Mesodermal cell (in vitro differentiated cells): ENCODE measurements around the gene GHRL.

ENCODE experiments used
- H3K27ac ChIP-seq: 2 replicates; pipeline ENCODE4 v1.7.0; 2013; ENCODE audit warnings: mild to moderate bottlenecking, low read depth, low read length, moderate library complexity; ENCODE audit not compliant: severe bottlenecking
- H3K36me3 ChIP-seq: 2 replicates; pipeline ENCODE4 v1.7.1; 2013; ENCODE audit warnings: mild to moderate bottlenecking, low read length, moderate library complexity; ENCODE audit not compliant: control insufficient read depth, insufficient read depth
- H3K4me1 ChIP-seq: one replicate; pipeline ENCODE4 v1.7.1; 2013; ENCODE audit warnings: mild to moderate bottlenecking, low read length; ENCODE audit not compliant: insufficient read depth, control insufficient read depth, poor library complexity, severe bottlenecking
- H3K4me3 ChIP-seq: 2 replicates; pipeline ENCODE4 v1.7.0; 2013; ENCODE audit warnings: low read length, control low read depth, mild to moderate bottlenecking; ENCODE audit not compliant: insufficient read depth, poor library complexity, severe bottlenecking; ENCODE audit errors: extremely low read depth
- H3K9me3 ChIP-seq: 2 replicates; pipeline ENCODE4 v1.7.1; 2013; ENCODE audit warnings: mild to moderate bottlenecking, low read length, moderate library complexity; ENCODE audit not compliant: control insufficient read depth
- WGBS, 2 experiments: methylation state at CpG; one replicate each; pipeline ENCODE4 v1.1.5; 2013; ENCODE audit warnings: missing lambda C conversion rate in 2 of 2; ENCODE audit not compliant: insufficient coverage in 2 of 2; 5-methylcytosine and 5-hydroxymethylcytosine counted together

GHRL gene

DNA sequence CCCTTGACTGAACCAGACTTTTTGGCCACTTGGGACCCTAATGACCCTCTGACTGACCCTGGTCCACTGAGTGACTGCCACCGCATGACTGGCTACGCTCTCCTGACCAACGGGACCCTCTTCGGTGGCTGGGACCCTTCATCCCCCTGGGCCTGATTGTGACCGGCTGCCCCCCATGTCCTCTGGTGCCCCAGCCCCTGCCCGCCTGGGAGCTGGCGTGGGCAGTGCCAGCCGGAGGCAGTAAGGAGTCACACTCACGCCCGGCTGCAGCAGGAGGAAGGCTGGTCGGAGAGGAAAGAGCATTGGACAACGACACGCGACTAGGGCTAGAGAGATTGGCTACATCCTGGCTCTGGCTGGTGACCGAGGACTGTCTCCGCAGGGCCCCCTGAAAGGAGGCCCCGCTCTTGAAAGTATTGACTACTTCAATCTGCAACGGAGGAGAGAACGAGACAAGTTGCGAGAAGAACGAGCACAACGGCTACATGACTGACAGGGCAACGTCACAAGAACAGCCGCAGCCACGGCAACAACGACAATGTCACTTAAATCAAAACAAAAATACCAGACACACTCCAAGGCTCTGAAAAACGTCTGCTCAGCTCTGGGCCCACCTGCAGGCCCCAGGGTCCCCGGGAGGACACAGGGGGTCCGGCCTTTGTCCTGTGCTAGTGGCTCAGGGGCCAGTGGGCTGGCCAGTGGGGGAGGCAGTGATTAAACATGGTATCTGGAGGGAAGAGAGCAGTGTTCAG lies 43.3 kb upstream of the GHRL start:
- H3K27ac ChIP-seq: no peak overlapping the region
- H3K36me3 ChIP-seq: no peaks in the 10 kb centered on the region
- H3K4me3 ChIP-seq: no peak overlapping the region
- peaks cover 5% of the 10 kb centered on the region for H3K4me1 ChIP-seq
- 94 to 95% methylated on average over 23 to 24 of the region's 29 CpGs for WGBS, 2 experiments
- H3K9me3 ChIP-seq: no peaks in the 10 kb centered on the region

DNA sequence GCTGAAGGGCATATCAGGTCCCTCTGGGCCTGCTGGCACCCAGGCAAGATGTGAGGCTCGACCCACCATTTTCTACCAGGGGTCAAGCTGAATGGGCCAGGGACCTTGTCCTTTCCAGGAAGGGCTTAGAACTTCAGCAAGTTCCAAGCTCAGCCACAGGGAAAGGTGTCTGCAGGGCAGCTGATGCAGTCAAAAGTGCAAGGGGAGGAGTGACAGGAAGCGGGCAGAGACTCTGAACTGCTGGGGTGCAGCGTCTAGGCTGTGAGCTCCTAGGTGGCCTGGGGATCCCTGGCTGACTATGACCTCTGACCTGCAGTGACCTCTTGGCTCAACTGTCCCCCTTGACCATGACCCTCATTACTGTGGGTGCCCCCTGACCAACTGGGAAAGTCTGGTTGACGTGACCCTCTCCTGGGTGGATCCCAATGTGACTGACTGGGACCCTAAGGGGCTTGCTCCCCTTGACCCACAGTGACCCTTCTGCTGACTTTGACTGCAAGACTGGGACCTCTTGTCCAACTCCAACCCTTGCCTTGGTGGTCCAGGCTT lies 42.5 kb upstream of the GHRL start:
- no peak overlapping the region for H3K27ac ChIP-seq
- WGBS, 2 experiments: 89 to 92% methylated on average over 4 of the region's 4 CpGs
- H3K4me3 ChIP-seq: no peak overlapping the region
- H3K4me1 ChIP-seq: peaks cover 5% of the 10 kb centered on the region
- H3K9me3 ChIP-seq: no peaks in the 10 kb centered on the region
- H3K36me3 ChIP-seq: no peaks in the 10 kb centered on the region

DNA sequence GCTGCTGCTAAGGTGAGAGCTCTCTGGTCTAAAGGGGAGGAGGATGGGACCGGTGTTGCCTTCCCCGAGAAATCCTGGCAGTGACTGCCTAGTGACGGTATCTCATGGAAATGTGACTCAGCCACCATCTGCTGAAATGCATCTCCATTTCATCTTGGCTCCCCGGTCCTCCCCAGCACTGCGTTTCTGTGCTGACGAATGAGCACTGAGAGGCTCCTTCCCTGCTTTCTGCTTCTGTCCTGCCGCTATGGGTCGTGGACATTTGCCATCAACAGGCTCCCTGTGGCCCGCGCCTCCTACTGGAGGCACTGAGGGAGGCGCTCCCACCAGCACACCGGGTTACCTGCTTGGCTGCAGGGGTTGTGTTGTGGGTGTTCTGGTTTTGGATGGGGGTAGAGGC lies 41.7 kb upstream of the GHRL start:
- no peaks in the 10 kb centered on the region for H3K36me3 ChIP-seq
- 72 to 78% methylated on average over 8 to 10 of the region's 12 CpGs for WGBS, 2 experiments
- peaks cover 5% of the 10 kb centered on the region for H3K4me1 ChIP-seq
- no peak overlapping the region for H3K27ac ChIP-seq
- H3K4me3 ChIP-seq: no peak overlapping the region
- H3K9me3 ChIP-seq: no peaks in the 10 kb centered on the region

DNA sequence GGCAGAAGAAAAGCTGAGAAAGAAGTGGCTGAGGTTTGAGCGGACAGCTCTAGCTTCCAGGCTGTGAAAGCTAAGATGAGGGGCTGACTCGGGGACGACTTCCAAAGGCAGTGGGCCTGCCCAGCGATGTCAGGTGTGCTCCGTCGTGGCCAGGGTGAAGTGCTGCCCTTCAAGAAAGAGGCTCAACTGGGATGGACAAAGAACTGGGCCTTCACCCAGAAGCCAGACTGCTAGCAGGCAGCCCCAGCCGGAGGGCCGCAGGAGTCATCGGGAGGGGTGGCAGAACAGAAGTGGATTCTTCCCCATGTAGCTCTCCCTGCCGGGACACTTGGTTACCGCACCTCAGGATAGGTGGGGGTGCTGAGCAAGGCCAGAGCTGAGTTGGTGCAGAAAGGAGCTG lies 41.3 kb upstream of the GHRL start:
- H3K4me3 ChIP-seq: no peak overlapping the region
- whole genome bisulfite sequencing, 2 experiments: 86 to 90% methylated on average over 10 of the region's 11 CpGs
- H3K27ac ChIP-seq: no peak overlapping the region
- no peaks in the 10 kb centered on the region for H3K9me3 ChIP-seq
- H3K36me3 ChIP-seq: no peaks in the 10 kb centered on the region
- peaks cover 5% of the 10 kb centered on the region for H3K4me1 ChIP-seq

DNA sequence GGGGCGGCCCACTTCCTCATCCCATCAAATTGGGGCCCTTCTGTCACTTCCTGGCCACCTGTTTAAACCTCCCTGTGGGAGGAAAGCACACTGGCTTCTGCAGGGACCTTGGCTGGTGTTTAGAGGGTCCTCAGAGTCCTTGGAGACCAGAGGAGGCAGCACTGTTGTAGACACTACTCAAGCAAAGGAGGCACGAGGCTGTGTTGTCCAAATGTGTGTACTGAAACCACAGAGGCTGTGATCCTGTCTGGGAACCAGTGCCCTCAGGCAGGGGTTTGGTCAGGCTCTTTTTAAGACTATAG lies 40.6 kb upstream of the GHRL start:
- H3K27ac ChIP-seq: no peak overlapping the region
- no peaks in the 10 kb centered on the region for H3K36me3 ChIP-seq
- no peak overlapping the region for H3K4me3 ChIP-seq
- no peaks in the 10 kb centered on the region for H3K4me1 ChIP-seq
- no peaks in the 10 kb centered on the region for H3K9me3 ChIP-seq
- WGBS, 2 experiments: 56 to 77% methylated on average over 1 of the region's 2 CpGs

DNA sequence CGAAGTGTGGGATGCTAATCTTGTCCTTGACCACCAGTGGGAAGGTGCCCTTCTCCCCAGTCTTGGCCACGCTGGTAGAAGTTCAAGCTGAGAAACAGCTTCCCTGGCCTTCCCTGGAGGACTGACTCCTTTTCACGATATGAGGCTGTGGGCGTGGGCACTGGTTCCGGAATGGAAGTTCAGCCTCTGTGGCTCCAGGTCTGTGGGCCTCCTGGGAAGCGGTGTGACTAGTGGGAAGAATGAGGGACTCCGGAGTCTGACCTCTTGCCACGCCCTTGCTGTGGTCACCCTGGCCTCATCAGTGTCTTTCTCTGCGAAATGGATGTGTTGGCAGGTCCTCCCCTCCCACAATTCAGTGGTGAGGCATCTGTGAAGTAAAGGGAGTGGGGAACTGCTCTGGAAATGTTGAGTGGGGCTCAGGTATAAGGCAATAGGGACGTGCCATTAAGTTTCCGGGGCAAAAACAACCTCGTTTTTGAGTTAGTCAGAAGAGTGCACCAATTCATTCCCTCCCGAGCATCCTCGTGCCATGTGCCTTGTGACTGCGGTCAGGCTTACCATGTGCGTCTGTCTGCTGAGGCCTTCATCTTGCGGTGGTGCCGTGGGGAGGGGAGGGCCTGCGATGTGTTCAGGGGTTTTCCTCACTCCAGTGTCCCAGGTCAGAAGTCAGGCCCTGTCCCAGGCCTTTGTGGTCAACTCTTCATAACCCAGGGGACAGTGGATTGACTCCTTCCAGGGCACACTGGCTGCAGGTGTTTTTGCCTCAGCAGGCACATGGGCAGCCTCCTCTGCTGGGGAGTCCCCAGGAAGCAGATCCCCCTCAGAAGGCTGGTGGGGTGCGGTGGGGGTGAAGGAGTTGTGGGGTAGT lies 40.0 kb upstream of the GHRL start:
- H3K36me3 ChIP-seq: no peaks in the 10 kb centered on the region

DNA sequence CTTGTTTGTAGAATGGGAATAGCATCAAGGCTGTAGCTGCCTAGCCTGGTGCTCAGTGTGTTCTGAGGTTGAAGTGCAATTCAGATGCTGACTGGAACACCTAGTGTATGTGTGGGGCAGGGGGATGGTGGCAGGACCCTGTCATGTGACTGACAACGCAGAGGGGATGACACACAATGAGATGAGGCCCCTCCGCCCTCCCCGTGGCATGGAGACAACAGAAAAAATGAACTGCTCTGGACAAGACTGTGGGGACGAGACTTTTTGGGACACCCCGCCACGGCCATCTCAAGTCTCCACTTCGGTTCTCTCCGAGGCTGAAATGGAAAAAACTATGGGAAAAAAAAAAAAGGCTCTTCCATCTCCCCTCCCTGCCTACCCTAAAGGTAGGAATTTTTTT lies 38.6 kb upstream of the GHRL start:
- 79 to 94% methylated on average over 4 to 8 of the region's 8 CpGs for WGBS, 2 experiments

More for the DNA sequence above, 40.0 kb upstream of the GHRL start:
- Histone ChIP-seq H3K4me3 (no peak overlapping the region), H3K27ac (no peak overlapping the region), H3K4me1 (no peaks in the 10 kb centered on the region), H3K9me3 (no peaks in the 10 kb centered on the region)
- WGBS, 2 experiments: 90 to 91% methylated on average over 9 to 17 of the region's 20 CpGs

DNA sequence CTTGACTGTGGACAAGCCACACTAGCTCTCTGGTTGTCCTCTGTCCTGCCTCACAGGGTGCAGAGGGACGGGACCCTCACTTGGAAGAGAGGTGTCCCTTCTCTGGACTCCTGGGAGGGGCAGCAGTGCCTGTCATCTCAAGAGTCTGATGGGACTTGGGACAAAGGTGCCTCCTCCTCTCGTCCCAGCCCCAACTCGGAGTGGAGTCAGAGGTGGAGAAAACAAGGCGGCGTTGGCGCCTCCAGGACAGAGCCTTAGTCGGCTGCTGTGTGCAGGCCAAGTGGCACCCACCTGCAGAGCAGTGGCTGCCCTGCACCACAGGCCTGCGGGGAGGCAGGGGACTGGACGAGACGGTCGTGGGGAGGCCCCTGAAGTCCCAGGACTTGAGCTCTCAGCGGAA lies 37.6 kb upstream of the GHRL start:
- no peak overlapping the region for H3K27ac ChIP-seq
- no peaks in the 10 kb centered on the region for H3K36me3 ChIP-seq
- no peaks in the 10 kb centered on the region for H3K9me3 ChIP-seq
- no peaks in the 10 kb centered on the region for H3K4me1 ChIP-seq
- H3K4me3 ChIP-seq: no peak overlapping the region
- WGBS, 2 experiments: 77 to 80% methylated on average over 12 of the region's 12 CpGs

More for the DNA sequence above, 38.6 kb upstream of the GHRL start:
- H3K36me3 ChIP-seq: no peaks in the 10 kb centered on the region
- no peaks in the 10 kb centered on the region for H3K9me3 ChIP-seq
- no peak overlapping the region for H3K4me3 ChIP-seq
- no peaks in the 10 kb centered on the region for H3K4me1 ChIP-seq
- H3K27ac ChIP-seq: no peak overlapping the region

DNA sequence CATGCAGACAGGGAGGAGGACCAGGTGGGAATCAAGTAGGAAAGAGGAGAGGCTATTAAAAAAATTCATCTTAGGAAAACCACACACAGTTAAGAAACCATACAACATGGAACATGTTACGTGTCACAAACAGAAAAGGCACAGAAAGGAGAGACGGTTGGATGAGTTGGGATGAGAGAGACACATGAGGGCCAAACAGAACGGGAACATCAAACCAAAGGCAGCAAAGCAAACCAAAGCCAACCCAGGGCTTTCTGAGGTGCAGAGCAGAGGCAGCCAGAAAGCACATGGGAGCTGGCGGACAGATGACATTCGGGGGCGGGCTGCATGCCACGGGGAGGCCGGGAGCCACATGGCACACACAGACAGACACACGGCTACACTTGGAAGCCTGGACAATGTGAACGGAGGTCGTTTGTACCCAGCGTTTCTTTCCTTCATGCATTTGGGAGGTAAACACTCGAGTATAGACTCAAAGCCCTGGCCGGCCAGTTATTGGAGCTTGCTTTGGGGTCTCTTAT lies 36.8 kb upstream of the GHRL start:
- H3K4me3 ChIP-seq: no peak overlapping the region
- 89 to 94% methylated on average over 9 to 12 of the region's 14 CpGs for WGBS, 2 experiments
- no peaks in the 10 kb centered on the region for H3K36me3 ChIP-seq
- no peaks in the 10 kb centered on the region for H3K4me1 ChIP-seq
- no peaks in the 10 kb centered on the region for H3K9me3 ChIP-seq
- H3K27ac ChIP-seq: no peak overlapping the region

DNA sequence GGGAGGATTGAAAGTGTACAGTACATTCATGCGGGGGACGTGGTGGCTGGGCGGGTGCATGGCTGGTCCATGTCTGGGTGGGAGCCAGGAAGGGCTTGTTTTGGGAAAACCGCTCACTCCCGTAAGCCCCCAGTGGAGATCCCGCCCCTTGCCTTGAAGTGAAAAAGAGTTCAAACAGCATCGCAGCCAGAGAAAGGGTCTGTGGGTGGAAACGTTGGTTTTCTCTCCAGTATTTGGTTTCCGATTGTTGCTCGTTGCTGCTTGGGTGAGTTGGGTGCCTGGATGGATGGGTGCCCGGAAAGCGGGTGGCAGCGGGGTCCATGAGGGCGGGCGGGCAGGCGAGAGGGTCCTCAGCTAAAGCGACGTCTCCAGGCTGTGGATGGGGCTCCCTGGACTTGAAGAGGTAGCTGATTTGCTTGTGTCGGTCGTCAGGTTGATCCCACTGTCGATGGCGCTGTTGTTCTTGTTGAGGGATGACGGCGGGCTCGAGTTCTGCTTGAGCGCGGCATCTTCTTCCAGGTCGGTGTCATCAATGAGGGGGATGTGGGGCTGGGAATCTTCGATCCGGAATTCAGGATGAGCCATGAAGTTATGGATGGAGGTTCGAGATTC lies 35.8 kb upstream of the GHRL start:
- WGBS, 2 experiments: 67 to 81% methylated on average over 27 to 28 of the region's 31 CpGs
- H3K36me3 ChIP-seq: no peaks in the 10 kb centered on the region
- no peaks in the 10 kb centered on the region for H3K4me1 ChIP-seq
- H3K27ac ChIP-seq: no peak overlapping the region
- H3K4me3 ChIP-seq: no peak overlapping the region
- no peaks in the 10 kb centered on the region for H3K9me3 ChIP-seq
